Aorta (tissue), 5 donors: ENCODE results near the gene SRC. TPM values are rescaled to one million over a fixed set of nuclear protein-coding genes. Genes with fewer than 3 reads are reported as not detected.

Source experiments
- ATAC-seq: fragments of 200-7000 bp; cut with Tn5 transposase; one replicate; pipeline ENCODE4 v1.9.1; 2022; ENCODE audit warnings: moderate library complexity; ENCODE audit not compliant: low FRiP score
- DNase-seq, 2 donors: peaks; one replicate each; pipeline ENCODE4 v3.0.0-alpha.2; 2020
- H3K27ac ChIP-seq, 2 donors: one replicate each; pipeline ENCODE4 v1.5.1; 2013; ENCODE audit warnings: low read length in 2 of 2, mild to moderate bottlenecking in 2 of 2, moderate library complexity in 2 of 2, control low read depth in 1 of 2, inconsistent platforms in 1 of 2, low read depth in 1 of 2
- H3K27me3 ChIP-seq, 2 donors: one replicate each; pipeline ENCODE4 v1.6.1; 2013; ENCODE audit warnings: control low read depth in 1 of 2, low read length in 1 of 2, mild to moderate bottlenecking in 1 of 2, moderate library complexity in 1 of 2; ENCODE audit not compliant: insufficient read depth in 2 of 2, control insufficient read depth in 1 of 2
- H3K36me3 ChIP-seq, 2 donors: one replicate each; pipeline ENCODE4 v1.6.1; 2013; ENCODE audit warnings: control low read depth in 1 of 2, low read length in 1 of 2, mild to moderate bottlenecking in 1 of 2; ENCODE audit not compliant: insufficient read depth in 2 of 2, control insufficient read depth in 1 of 2
- H3K4me1 ChIP-seq, 2 donors: one replicate each; pipeline ENCODE4 v1.6.1; 2013; ENCODE audit warnings: low read length in 2 of 2, control low read depth in 1 of 2, mild to moderate bottlenecking in 1 of 2, moderate library complexity in 1 of 2; ENCODE audit not compliant: insufficient read depth in 2 of 2, control insufficient read depth in 1 of 2
- H3K4me3 ChIP-seq, 2 donors: one replicate each; pipeline ENCODE4 v1.5.1; 2013; ENCODE audit warnings: low read length in 2 of 2, control low read depth in 1 of 2, mild to moderate bottlenecking in 1 of 2
- H3K9me3 ChIP-seq: one replicate; pipeline ENCODE4 v1.6.1; 2013; ENCODE audit warnings: mild to moderate bottlenecking, low read length; ENCODE audit not compliant: control insufficient read depth
- WGBS, 2 donors: extraction: QIAGEN DNeasy Blood & Tissue Kit; methylation state at CpG; one replicate each; pipeline ENCODE4 v1.1.7; 2013; 5-methylcytosine and 5-hydroxymethylcytosine counted together
- intact Hi-C, 2 donors: fragments of 100-400 bp; cut with DNase I; formaldehyde crosslinking; loops; one replicate each; pipeline versions ENCODE4 v1.14.2 to v1.15.0; 2022
- polyA plus RNA-seq, 2 donors: library from polyadenylated mRNA; stranded (reverse); fragments of 200-250 nt; gene quantifications; one replicate each; pipeline ENCODE4 v1.2.3, GENCODE V29; 2013
- total RNA-seq, 2 donors: library from RNA; stranded (reverse); fragmentation: NEBNext Ultra II Directional; extraction: Animal tissue kit (Norgen Biotek cat#: 25700); gene quantifications; one replicate each; pipeline ENCODE4 v1.2.1, GENCODE V29; 2021
- donor health status: healthy with polysubstance abuse.
- donor health status: Bipolar disorder and iron deficiency.
- donor health status: DM: no; HTN: no; CAD: no.
- donor health status: DM: no; HTN: no; CAD: no.
- donor health status: DM: yes; HTN: yes; CAD: no.

Gene SRC
- total and polyA plus RNA-seq, 4 donors = 16.7 to 72.4 (median 41.2) TPM

DNA sequence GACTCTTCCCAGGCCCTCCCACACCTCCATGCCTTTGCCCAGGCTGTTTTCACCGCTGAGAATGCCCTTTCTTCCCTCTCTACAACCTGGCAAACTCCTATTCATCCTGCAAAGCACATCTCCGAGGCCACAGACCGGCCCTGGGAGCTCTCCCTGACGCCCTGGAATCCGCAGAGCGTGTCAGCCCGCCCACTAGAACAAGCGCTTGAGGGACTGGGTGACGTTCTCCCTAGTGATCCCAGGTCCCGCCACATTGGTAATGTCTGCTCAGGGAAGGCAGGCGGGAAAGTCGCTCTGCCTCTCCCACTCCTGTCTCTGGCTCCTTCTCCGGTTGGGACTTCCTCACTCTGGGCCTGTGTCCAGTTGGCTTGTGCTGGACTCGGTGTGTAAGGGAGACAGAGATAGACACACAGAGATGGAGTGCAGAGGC, 61.6 kb downstream of the SRC start:
- intact Hi-C loops = no loop called here
- Histone ChIP-seq H3K27ac (no peak overlapping the region), H3K4me3 (no peak overlapping the region), H3K4me1 (no peaks in the 10 kb centered on the region), H3K36me3 (peaks cover 0 to 2% of the 10 kb centered on the region in 2 donors), H3K9me3 (no peaks in the 10 kb centered on the region), H3K27me3 (no peaks in the 10 kb centered on the region)
- ATAC-seq (no peak), DNase-seq (peak in 1 of 2 donors; percentile 68)
- WGBS, 2 donors = 27 to 36% methylated on average over 14 of the region's 14 CpGs

DNA sequence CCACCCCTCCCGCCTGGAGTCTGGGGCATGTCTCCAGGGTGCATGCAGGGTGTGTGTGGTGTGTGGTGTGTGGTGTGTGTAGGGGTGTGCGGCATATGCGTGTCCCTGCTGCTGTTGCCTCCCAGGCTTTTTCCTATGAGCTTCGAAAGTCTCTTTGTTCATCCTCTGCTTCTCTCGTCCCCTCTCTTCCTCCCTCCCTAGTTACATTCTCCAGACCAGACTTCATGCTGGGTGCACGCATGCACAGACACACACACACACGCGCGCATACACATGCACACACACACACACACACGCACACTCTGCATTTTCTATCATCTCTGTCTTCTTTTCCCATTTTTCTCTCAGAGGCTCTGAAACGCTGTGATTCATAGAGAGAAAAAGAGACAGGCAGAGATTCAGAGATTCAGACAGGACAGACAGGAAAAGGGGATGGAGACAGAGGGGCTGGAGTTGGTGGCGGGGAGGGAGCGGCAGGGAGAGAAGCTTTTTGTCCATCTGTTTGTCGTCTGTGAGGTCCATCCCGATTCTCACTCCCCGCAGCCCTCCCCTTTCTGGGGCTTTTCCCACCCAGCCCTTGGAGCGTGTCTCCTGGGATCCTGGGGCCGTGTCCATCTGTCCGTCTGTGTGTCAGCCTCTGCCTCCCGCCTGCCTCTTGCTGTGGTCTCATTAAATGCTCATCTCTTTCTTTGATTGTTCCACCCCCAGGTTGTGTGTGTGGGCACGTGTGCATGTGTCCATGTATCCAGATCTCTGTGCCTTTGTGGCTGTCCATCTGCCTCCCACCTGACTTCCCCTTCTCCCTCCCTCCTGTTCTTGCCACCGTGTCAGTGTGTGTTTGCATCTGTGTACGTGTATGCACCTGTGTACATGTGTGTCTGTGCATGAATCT, 62.6 kb downstream of the SRC start:
- H3K27me3 ChIP-seq = no peaks in the 10 kb centered on the region
- DNase-seq (no peak), ATAC-seq (no peak)
- no peak overlapping the region for H3K4me3 ChIP-seq
- H3K27ac ChIP-seq = no peak overlapping the region
- WGBS, 2 donors = 24 to 33% methylated on average over 22 to 23 of the region's 23 CpGs
- H3K9me3 ChIP-seq = no peaks in the 10 kb centered on the region
- no peaks in the 10 kb centered on the region for H3K36me3 ChIP-seq
- intact Hi-C loops = no loop called here
- H3K4me1 ChIP-seq = no peaks in the 10 kb centered on the region

DNA sequence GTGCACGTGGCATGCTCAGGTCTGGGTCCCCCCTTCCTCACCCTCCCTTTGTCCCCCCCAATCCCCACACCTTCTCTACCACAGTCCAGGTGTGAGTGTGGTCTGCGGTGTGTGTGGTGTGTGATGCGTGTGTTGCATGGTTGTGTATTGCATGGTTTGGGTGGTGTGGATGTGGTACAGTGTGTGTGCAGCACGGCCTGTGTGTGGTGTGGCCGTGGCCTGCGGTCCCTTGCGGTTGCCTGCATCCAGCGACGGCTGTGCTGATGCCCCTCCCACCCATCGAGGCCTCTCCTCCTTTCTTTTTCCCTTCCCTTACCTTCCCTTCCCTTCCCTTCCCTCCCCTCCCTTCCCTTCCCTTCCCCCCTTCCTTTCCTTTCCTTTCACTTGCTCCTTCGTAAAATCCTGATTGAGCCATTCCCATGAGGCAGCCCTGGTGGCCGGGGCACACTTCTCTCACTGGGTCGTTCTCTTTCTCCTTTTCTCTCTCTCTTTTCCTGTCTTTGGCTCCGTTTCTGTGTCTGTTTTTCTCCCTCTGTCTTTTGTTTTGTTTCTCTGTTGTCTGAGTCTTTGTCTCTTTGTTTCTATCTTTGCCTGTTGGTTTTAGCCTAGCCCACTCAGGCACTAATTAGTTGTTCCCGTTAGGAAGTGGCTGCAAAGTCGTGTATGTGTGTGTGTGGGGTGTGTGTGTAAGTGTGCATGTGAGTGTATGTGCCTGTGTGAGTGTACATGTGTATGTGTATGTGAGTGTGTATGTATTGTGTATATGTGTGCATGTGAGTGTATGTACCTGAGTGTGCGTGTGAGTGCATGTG, 65.7 kb downstream of the SRC start:
- Histone ChIP-seq H3K4me1 (no peaks in the 10 kb centered on the region), H3K36me3 (no peaks in the 10 kb centered on the region), H3K9me3 (no peaks in the 10 kb centered on the region), H3K27me3 (no peaks in the 10 kb centered on the region), H3K4me3 (no peak overlapping the region), H3K27ac (no peak overlapping the region)
- intact Hi-C loops = no loop called here
- 25 to 43% methylated on average over 9 to 17 of the region's 17 CpGs for WGBS, 2 donors
- DNase-seq (no peak), ATAC-seq (no peak)

DNA sequence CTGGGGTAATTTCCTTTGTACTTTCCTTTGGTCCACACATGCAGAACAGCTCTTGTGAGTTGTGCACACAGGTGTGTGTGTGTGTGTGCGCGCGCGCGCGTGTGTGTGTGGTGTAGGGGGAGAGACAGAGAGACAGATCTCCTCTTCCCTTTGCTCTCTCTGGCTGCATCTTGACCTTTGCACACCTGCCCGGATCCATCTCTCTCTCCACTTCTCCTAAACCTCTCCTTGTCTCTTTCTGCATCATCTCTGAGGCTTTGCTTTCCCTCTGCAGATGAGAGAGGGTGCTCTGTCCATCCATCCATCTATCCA, 67.0 kb downstream of the SRC start:
- H3K9me3 ChIP-seq = no peaks in the 10 kb centered on the region
- H3K4me3 ChIP-seq = no peak overlapping the region
- DNase-seq = no peak
- no peaks in the 10 kb centered on the region for H3K27me3 ChIP-seq
- H3K4me1 ChIP-seq = no peaks in the 10 kb centered on the region
- intact Hi-C loops = no loop called here
- no peak for ATAC-seq
- H3K36me3 ChIP-seq = no peaks in the 10 kb centered on the region
- 54 to 98% methylated on average over 7 of the region's 7 CpGs for WGBS, 2 donors
- no peak overlapping the region for H3K27ac ChIP-seq

DNA sequence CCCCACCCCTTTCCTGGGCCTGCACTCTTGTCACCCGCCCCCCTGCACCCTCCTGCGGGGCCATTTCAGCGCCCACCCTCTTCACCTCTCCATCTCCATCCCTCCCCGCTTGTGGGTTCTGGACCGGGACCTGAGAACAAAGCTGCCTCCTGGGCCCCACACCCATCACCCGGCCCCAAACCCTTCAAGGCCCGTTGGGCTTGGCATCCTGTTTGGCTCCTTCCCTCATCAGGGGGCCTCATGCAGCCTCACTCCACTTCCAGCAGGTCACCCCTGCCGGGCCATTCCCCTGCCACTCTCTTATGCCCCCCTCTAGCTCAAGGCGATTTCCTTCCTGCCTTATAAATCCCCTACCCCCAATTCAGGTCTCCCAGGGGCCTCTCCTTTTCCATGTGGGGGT, 67.4 kb downstream of the SRC start:
- Histone ChIP-seq H3K27me3 (no peaks in the 10 kb centered on the region), H3K4me1 (no peaks in the 10 kb centered on the region), H3K27ac (no peak overlapping the region), H3K4me3 (no peak overlapping the region), H3K9me3 (no peaks in the 10 kb centered on the region), H3K36me3 (no peaks in the 10 kb centered on the region)
- 86 to 97% methylated on average over 9 of the region's 9 CpGs for WGBS, 2 donors
- intact Hi-C loops = no loop called here
- no peak for ATAC-seq
- no peak for DNase-seq

DNA sequence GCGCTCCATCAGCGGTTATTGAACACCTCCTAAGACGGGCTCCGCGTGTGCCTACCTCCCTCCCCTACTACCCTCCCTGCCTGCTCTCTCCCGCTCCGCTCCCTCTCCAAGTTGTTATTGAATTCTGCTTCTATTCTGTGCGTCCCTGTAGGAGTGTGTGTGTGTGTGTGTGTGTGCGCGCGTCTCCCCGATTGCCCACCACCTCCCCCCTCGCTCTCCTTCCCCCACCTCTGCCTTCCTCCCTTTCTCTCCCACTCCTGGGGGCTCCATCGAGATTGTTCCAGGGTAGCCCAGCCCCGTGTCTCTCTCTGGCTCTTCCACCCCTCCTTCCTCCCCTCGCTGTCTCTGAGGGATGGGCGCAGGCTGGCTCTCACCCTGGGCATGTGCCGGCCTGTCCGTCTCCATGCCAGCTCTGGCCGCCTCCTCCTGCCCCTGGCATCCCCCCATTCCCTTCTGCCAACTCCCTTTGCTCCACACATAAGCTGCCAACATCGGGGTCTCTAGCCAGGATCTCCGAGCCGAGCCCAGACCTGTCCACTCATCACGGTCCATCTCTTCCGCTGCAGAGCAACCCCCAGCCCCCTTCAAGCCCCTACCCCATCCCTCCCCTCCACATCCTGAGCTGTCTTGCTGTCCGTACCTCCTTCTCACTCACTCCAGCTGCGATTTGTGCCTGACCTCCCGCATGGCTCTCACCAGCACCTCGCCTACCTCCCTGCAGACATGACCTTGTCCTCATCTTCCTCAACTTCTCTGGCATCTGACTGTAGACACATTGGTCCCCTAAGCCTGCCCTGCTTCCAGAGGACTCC, 68.5 kb downstream of the SRC start:
- DNase-seq (no peak), ATAC-seq (no peak)
- no peak overlapping the region for H3K27ac ChIP-seq
- no peaks in the 10 kb centered on the region for H3K4me1 ChIP-seq
- intact Hi-C loops = no loop called here
- H3K9me3 ChIP-seq = no peaks in the 10 kb centered on the region
- no peaks in the 10 kb centered on the region for H3K36me3 ChIP-seq
- WGBS, 2 donors = 13 to 19% methylated on average over 29 of the region's 29 CpGs
- no peaks in the 10 kb centered on the region for H3K27me3 ChIP-seq
- H3K4me3 ChIP-seq = no peak overlapping the region

DNA sequence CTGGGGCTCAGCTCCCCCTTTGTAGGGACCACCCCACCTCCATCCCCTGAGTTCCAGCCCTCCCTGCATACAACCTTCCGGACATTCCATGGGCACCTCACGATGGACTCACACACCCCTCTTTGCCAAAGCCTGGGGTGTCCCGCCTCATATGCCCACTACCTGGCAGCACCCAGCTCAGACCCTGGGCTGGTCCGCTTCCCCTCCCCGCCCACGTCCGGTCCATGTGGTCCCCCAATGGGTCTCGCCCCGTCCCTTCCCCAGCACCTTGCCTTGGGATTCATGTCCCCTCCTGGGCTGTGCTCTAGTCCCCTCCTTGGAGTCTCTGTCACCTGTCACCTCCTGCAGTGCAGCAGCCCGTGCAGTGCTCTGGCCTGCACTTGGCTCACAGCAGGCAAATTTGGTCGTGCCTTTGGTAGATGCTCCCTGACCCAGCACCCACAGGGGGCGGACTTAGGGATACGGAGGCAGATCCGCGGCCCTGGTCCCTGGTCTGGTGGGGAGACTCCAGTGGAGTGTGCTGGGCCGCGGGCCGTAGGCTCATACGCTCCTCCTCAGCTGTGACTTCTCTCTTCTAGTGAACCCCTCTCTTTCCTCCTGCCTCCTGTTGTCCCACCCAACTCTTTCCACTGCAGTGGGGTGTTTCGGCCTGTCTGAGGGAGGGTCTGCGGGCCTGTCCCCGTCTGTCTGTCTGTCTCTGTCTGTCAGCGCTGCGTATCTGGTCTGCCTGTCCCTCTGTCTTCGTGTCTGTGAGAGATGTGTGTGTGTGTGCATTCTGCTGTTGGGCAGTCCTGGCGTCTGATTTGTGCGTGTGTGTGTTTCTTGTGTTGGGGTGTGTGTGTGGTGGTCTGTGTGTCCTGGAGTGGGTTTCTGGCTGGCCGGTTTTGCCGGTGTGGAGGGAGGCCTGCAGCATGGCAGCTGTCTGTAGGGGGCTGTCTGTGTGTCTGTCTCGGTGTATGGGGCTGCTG, 69.5 kb downstream of the SRC start:
- no peaks in the 10 kb centered on the region for H3K4me1 ChIP-seq
- H3K27ac ChIP-seq = no peak overlapping the region
- ATAC-seq (no peak), DNase-seq (no peak)
- H3K36me3 ChIP-seq = no peaks in the 10 kb centered on the region
- H3K9me3 ChIP-seq = no peaks in the 10 kb centered on the region
- intact Hi-C loops = no loop called here
- no peak overlapping the region for H3K4me3 ChIP-seq
- H3K27me3 ChIP-seq = no peaks in the 10 kb centered on the region
- 87 to 88% methylated on average over 30 of the region's 30 CpGs for WGBS, 2 donors
